EH (cell line): ENCODE data around the gene ITPRIPL1.

Source experiments
- DNase-seq: peaks from one replicate; pipeline ENCODE4 v3.0.0-alpha.2; 2015; ENCODE audit warnings: low read depth

ITPRIPL1 gene

GRCh38 chr2:96320728-96321622, 4.1 kb upstream of the ITPRIPL1 start:
- DNase-seq, result peak; percentile 54

DNA sequence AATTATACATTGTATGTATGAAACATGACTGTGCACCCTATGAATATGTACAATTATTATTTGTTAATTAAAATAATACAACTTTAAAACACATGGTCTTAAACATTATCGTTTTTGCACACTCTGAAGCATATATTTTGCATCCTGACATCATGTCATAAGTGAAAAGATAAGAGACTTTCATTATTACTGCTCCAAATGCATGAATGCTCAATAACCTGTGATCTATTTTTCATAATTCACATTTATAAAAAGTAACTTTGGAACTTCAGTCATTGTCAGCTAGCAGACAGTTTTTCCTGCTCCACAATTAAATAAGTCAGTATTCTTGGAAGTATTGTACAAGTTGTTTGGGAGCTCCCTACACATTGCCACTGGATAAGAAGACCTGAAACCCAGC, 1.3 kb upstream of the ITPRIPL1 start:
- DNase-seq, result no peak

- DNase-seq, result no peak
Observed at GRCh38 chr2:96324721-96325040, 436 bp upstream of the ITPRIPL1 start.

- no peak for DNase-seq
Observed at GRCh38 chr2:96325884-96326255, 753 bp downstream of the ITPRIPL1 start.

DNA sequence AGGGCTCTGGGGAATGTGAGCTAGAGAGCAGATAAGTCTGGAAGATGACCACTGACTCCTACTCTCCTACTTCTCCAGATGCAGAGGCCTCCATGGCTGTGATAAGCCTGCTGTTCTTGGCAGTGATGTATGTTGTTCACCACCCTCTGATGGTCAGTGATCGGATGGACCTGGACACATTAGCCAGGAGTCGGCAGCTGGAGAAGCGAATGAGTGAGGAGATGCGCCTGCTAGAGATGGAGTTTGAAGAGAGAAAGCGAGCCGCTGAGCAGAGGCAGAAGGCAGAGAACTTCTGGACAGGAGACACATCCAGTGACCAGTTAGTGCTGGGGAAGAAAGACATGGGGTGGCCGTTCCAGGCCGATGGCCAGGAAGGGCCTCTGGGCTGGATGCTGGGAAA, 1.4 kb downstream of the ITPRIPL1 start:
- DNase-seq, result no peak

DNA sequence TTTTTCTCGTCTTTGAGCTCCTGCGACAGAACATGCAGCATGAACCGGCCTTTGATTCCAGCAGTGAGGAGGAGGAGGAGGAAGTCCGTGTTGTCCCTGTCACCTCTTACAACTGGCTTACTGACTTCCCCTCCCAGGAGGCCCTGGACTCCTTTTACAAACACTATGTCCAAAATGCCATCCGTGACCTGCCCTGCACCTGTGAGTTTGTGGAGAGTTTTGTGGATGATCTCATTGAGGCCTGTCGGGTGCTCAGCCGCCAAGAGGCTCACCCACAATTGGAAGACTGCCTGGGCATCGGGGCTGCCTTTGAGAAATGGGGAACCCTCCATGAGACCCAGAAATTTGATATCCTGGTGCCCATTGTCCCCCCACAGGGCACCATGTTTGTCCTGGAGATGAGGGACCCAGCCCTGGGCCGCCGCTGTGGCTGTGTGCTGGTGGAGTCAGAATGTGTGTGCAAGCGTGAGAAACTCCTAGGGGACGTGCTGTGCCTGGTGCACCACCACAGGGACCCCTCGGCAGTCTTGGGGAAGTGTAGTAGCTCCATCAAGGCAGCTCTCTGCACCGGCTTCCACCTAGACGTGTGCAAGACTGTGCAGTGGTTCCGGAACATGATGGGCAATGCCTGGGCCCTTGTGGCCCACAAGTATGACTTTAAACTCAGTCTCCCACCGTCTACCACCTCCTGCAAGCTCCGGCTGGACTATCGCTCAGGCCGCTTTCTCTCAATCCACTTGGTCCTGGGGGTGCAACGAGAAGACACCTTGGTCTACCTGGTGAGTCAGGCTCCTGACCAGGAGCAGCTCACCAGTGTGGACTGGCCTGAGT, 2.1 kb downstream of the ITPRIPL1 start:
- no peak for DNase-seq

DNA sequence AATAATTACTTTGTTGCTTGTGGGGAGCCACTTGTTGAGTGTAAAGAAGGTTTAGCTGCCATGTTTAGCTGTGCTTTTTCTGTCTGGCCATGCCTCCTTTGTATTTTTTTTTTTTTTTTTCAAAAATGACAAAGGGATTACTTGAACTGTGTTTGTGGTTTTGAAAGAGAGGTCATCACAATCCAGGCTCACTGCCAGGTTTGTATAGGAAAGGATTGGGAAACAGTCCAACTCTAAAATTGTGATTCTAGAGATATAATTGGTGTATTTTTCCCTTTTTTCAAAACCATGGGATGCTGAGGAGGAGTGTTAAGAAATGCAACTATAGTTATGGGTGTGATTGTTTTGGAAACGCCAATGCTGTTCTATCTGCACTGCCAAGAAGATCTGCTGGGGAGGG, 4.3 kb downstream of the ITPRIPL1 start:
- DNase-seq, result peak; percentile 82

GRCh38 chr2:96329874-96330273, 4.8 kb downstream of the ITPRIPL1 start:
- no peak for DNase-seq

GRCh38 chr2:96330407-96330806, 5.3 kb downstream of the ITPRIPL1 start:
- DNase-seq, result peak; percentile 41

- no peak for DNase-seq
Observed at GRCh38 chr2:96333708-96334107, 8.6 kb downstream of the ITPRIPL1 start.

DNA sequence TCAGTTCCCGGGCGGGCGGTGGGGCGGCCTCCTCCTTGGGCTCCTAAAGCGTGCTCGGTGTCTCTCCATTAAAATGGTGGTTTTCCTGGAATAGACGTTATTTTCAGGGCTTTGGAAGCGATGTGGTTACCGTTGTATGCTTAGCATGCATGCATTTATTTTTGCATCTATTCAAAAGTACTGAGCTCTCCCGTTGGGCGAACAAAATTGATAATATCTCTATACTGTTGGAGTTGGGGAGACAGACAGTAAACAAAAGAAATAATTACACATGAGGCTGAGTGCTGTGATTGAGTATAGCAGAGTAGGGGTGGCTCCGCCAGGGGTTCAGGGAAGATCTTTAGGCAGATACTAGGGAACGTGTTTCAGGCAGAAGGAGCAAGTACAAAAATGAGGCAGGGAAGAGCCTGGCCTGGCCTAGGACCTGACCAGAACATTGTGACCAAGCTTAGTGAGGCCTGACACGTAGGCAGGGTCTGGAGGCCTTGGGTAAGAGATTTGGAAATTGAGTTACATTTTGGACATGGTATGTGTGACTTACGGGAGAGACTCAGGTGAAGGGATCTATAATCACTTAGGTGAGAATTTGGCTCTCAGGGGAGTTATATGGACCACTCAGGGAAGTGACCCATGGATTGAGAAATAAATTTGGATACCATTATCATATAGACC, 11.1 kb downstream of the ITPRIPL1 start:
- no peak for DNase-seq

- no peak for DNase-seq
Observed at GRCh38 chr2:96336873-96337272, 11.8 kb downstream of the ITPRIPL1 start.

DNA sequence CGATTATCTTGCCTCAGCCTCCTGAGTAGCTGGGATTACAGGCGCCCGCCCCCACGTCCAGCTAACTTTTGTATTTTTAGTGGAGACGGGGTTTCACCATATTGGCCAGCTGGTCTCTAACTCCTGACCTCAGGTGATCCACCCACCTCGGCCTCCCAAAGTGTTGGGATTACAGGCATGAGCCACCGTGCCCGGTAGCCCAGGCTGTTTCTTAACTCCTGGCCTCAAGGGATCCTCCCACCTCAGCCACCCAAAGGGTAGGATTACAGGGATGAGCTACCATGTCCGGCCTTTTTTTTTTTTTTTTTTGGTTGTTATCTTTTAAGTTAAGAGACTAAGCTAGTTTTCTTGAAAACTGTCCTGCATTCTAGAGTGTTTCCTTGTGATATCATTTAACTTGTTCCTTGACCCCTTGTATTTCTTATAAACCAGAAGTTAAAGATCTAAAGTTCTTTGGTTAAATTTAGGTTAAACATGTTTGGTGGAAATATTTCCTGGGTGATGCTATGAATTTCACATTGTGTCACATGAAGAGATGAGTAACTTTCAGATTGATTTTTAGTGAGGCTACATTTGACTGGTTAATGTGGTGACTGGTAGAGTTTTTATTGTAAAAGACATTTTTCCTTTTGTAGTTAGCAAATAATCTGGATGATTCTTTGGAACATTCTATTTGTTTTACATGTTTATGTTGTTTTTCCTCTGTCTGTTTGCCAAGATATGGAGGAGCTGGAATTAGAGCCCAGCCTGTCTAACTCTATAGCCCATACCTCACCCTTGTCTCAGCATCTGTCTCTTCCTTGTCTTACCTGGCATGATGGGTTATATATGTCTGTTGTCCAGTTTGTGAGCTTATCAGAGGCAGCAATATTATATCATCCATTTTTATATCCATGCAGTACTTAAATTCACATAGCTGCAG, 15.6 kb downstream of the ITPRIPL1 start:
- peak; percentile 61 for DNase-seq

DNA sequence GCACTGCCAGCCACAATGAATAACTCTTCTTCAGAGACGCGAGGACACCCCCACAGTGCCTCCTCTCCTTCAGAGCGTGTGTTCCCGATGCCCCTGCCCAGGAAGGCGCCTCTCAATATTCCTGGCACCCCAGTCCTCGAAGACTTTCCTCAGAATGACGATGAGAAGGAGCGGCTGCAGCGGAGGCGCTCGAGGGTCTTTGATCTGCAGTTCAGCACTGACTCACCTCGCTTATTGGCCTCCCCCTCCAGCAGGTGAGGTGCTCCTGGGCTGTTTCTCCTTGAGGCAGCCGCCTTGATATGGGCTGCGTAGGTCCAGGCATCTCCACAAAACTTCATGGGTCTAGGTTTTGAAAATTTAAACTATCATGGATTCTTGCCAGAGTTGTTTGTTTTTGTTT, 16.5 kb downstream of the ITPRIPL1 start:
- no peak for DNase-seq

DNA sequence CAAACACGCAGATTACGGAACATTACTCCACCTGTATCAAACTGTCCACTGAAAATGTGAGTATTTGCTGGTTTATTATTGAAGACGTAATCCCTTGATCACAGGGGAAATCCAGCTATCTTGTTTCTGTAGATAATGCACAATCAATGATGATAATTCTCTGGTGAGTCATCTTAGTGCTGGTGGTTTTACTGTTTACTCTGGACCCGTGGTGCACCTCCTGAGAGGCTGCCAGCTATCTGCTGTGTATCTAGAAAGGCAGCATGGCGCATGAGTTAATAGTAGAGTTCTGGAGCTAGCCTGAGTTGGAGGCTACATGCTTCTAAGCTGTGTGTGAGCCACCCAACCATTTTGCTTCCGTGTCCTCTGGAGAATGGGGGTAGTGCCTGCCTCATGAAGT, 17.0 kb downstream of the ITPRIPL1 start:
- DNase-seq, result peak; percentile 85

DNA sequence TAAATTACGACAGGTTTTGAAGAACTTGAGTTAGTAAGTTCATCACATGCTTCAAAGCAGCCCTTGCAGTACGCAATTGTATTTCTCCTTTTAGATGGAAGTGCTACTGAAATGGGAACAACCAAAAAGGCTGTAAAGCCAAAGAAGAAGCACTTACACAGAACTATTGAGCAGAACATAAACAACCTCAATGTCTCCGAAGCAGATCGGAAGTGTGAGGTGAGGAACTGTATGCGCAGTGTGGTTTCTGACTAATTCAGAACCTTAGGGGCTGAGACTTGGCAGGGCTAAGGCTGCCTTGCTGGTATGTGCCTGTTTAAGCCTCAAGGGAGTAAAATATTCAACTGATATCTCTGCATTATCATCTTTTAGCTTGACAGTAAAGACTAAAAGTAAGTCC, 18.9 kb downstream of the ITPRIPL1 start:
- DNase-seq, result no peak

GRCh38 chr2:96345438-96345837, 20.3 kb downstream of the ITPRIPL1 start:
- DNase-seq, result no peak

DNA sequence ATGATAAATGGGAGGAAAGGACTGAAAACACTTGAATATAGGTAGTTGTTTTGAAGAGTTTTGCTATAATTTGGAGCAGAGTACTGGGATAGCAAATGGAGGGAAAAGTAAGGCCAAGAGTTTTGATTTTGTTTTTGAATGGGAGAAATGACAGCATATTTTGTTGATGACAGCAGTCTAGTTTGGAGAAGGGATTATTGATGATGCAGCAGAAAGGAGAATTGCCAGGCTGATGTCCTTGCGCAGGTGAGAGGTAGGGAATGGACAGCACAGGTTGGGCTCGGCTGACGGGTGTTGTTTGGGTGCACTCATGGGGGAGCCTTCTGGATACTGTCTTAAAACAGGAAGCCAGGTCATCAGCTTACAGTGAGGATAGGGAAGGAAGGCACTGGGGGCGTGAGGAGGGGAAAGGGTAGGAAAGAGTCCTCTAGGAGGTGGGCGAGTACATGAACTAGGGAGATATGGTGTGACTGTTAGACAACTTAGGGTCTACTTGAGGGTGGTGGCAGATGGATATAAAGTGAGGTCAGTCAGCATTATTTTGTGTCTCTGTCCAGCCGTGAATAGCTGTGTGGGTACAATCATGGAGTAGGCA, 20.8 kb downstream of the ITPRIPL1 start:
- no peak for DNase-seq

- DNase-seq, result no peak
Observed at GRCh38 chr2:96347395-96347794, 22.3 kb downstream of the ITPRIPL1 start.

DNA sequence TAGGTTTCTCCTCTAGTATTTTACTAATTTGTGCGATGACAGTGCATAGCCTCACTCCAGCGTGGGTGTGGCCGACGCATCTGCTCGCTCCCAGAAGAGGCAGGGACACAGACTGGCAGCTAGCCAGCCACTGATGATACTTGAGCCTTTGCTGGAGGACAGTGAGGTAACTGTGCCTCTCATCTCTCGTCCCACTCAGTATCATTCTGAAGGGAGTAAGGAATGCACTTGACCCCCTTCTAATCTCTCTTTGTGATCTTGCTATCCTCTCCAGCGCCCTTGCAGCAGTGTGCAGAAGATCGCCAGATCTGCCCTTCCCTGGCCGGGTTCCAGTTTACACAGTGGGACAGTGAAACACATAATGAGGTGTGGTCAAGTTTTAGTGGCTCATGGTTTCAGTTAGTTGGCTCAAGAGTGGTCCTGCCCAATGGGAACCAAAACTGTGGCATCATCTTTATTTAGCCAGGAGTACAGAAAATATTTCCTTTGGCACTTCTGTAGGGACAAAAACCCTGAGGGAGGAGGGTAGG, 28.0 kb downstream of the ITPRIPL1 start:
- peak; percentile 84 for DNase-seq

- peak; percentile 85 for DNase-seq
Observed at GRCh38 chr2:96353606-96354101, 28.5 kb downstream of the ITPRIPL1 start.
